SK-N-SH treated with all-trans-retinoic acid at 6 μM for 48 hours (cell line): ENCODE measurements around the gene GNA12.

Experiments
- ATAC-seq: fragments of 200-7000 bp; cut with Tn5 transposase; 3 replicates; pipeline ENCODE4 v1.9.1; 2020; ENCODE audit warnings: mild to moderate bottlenecking, moderate library complexity
- ARNTL ChIP-seq: fragments of 450-650 bp; formaldehyde crosslinking; IDR thresholded peaks from 2 replicates; pipeline ENCODE4 v1.5.0; 2020; ENCODE audit warnings: low read depth, mild to moderate bottlenecking, moderate library complexity, borderline replicate concordance
- BACH2 ChIP-seq: fragments of 250-450 bp; sonication (Bioruptor Pico); IDR thresholded peaks from 2 replicates; pipeline ENCODE4 v1.9.0; 2021; ENCODE audit warnings: mild to moderate bottlenecking, borderline replicate concordance
- CSDC2 ChIP-seq: fragments of 250-450 bp; sonication (Bioruptor Pico); IDR thresholded peaks from 2 replicates; pipeline ENCODE4 v1.5.0; 2020; ENCODE audit warnings: mild to moderate bottlenecking, moderate library complexity
- ESRRG ChIP-seq: fragments of 250-450 bp; sonication (Bioruptor Pico); IDR thresholded peaks from 2 replicates; pipeline ENCODE4 v1.6.1; 2021; ENCODE audit warnings: mild to moderate bottlenecking
- GLIS3 ChIP-seq: fragments of 250-450 bp; sonication (Bioruptor Pico); IDR thresholded peaks from 2 replicates; pipeline ENCODE4 v1.5.0; 2020; ENCODE audit warnings: mild to moderate bottlenecking, moderate library complexity
- ISL1 ChIP-seq: fragments of 250-450 bp; sonication (Bioruptor Pico); IDR thresholded peaks from 2 replicates; pipeline ENCODE4 v2.1.2; 2022; ENCODE audit warnings: mild to moderate bottlenecking, moderate library complexity
- OSR1 ChIP-seq: fragments of 250-450 bp; sonication (Bioruptor Pico); IDR thresholded peaks from 2 replicates; pipeline ENCODE4 v1.8.0; 2022; ENCODE audit warnings: moderate library complexity, mild to moderate bottlenecking, inconsistent platforms
- PPARA ChIP-seq: fragments of 250-450 bp; sonication (Bioruptor Pico); IDR thresholded peaks from 2 replicates; pipeline ENCODE4 v1.5.0; 2020; ENCODE audit warnings: mild to moderate bottlenecking, borderline replicate concordance
- RARB ChIP-seq: fragments of 250-450 bp; sonication (Bioruptor Pico); IDR thresholded peaks from 2 replicates; pipeline ENCODE4 v1.8.0; 2021; ENCODE audit warnings: mild to moderate bottlenecking, moderate library complexity
- SNAI2 ChIP-seq: fragments of 250-450 bp; sonication (Bioruptor Pico); IDR thresholded peaks from 2 replicates; pipeline ENCODE4 v1.5.0; 2020; ENCODE audit warnings: mild to moderate bottlenecking, moderate library complexity
- TCF4 ChIP-seq: fragments of 250-450 bp; sonication (Bioruptor Pico); IDR thresholded peaks from 2 replicates; pipeline ENCODE4 v1.8.0; 2021; ENCODE audit warnings: mild to moderate bottlenecking, moderate library complexity, borderline replicate concordance
- TOX ChIP-seq: fragments of 250-450 bp; sonication (Bioruptor Pico); IDR thresholded peaks from 2 replicates; pipeline ENCODE4 v1.8.0; 2021; ENCODE audit warnings: mild to moderate bottlenecking, moderate library complexity, borderline replicate concordance
- ZC3H10 ChIP-seq: fragments of 250-450 bp; sonication (Bioruptor Pico); IDR thresholded peaks from 2 replicates; pipeline ENCODE4 v1.5.1; 2021; ENCODE audit warnings: mild to moderate bottlenecking, moderate library complexity
- ZFP3 ChIP-seq: fragments of 250-450 bp; sonication (Bioruptor Pico); IDR thresholded peaks from 2 replicates; pipeline ENCODE4 v1.5.0; 2020; ENCODE audit warnings: mild to moderate bottlenecking, moderate library complexity
- ZFP30 ChIP-seq: fragments of 450-650 bp; formaldehyde crosslinking; IDR thresholded peaks from 2 replicates; pipeline ENCODE4 v1.5.0; 2022; ENCODE audit warnings: mild to moderate bottlenecking, moderate library complexity
- ZNF565 ChIP-seq: fragments of 450-650 bp; formaldehyde crosslinking; conservative IDR thresholded peaks from 2 replicates; pipeline ENCODE4 v1.5.0; 2020; ENCODE audit warnings: low read depth, mild to moderate bottlenecking, moderate library complexity
- ZNF70 ChIP-seq: fragments of 450-650 bp; formaldehyde crosslinking; IDR thresholded peaks from 2 replicates; pipeline ENCODE4 v1.5.0; 2020; ENCODE audit warnings: mild to moderate bottlenecking, moderate library complexity
- ZNF8 ChIP-seq: fragments of 450-650 bp; formaldehyde crosslinking; IDR thresholded peaks from 2 replicates; pipeline ENCODE4 v1.5.0; 2020; ENCODE audit warnings: mild to moderate bottlenecking, moderate library complexity
- TF ChIP-seq, protein P1 (sequence below): fragments of 250-450 bp; sonication (Bioruptor Pico); IDR thresholded peaks from 2 replicates; pipeline ENCODE4 v1.5.1; 2021; ENCODE audit warnings: mild to moderate bottlenecking, moderate library complexity
- TF ChIP-seq, protein P2 (sequence below): fragments of 250-450 bp; sonication (Bioruptor Pico); IDR thresholded peaks from 2 replicates; pipeline ENCODE4 v1.5.1; 2020; ENCODE audit warnings: low read depth, mild to moderate bottlenecking, moderate library complexity
- TF ChIP-seq, protein P3 (sequence below): fragments of 250-450 bp; sonication (Bioruptor Pico); IDR thresholded peaks from 2 replicates; pipeline ENCODE4 v1.8.0; 2020; ENCODE audit warnings: mild to moderate bottlenecking, moderate library complexity, borderline replicate concordance
- TF ChIP-seq, protein P4 (sequence below): fragments of 250-450 bp; sonication (Bioruptor Pico); IDR thresholded peaks from 2 replicates; pipeline ENCODE4 v1.8.0; 2021; ENCODE audit warnings: low read depth, mild to moderate bottlenecking, moderate library complexity, borderline replicate concordance

The GNA12 gene

DNA sequence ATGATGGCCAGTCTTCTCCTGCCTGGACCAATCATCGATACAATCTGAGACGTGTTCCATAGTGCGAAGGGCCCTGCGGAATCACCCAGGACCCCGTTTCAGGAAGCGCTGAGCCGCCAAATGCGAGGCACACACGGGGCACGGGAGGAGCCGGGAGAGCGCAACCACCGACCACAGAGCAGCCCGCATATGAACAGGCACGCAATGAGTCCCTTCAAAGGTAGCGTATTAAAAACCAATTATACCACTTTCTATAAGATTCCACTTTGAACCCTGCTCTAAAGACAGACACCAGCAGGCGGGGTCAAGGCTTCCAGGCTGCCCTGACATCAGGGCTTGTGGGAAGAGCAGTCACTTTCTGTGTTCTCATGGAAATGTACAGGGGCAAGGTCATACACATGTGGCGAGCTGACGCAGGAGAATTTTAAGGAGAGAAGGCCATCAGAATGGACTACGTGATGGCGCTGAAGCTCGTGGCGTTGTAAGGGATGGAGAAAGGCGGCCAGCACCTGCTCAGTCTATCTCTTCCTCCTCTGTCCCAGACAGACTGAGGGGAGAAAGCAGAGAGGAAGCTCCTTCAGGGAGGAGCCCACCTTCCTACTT lies 109.9 kb downstream of the GNA12 start:
- no peak for ATAC-seq
- no peak for TF ChIP-seq SNAI2
- no peak for TF ChIP-seq TCF4
- no peak for TF ChIP-seq ZNF8 (CRISPR knock-in tag)
- no peak for TF ChIP-seq TOX (CRISPR knock-in tag)
- no peak for TF ChIP-seq ESRRG (CRISPR knock-in tag)
- no peak for TF ChIP-seq RARB (CRISPR knock-in tag)
- no peak for TF ChIP-seq BACH2 (CRISPR knock-in tag)
- TF ChIP-seq, protein P1, sequence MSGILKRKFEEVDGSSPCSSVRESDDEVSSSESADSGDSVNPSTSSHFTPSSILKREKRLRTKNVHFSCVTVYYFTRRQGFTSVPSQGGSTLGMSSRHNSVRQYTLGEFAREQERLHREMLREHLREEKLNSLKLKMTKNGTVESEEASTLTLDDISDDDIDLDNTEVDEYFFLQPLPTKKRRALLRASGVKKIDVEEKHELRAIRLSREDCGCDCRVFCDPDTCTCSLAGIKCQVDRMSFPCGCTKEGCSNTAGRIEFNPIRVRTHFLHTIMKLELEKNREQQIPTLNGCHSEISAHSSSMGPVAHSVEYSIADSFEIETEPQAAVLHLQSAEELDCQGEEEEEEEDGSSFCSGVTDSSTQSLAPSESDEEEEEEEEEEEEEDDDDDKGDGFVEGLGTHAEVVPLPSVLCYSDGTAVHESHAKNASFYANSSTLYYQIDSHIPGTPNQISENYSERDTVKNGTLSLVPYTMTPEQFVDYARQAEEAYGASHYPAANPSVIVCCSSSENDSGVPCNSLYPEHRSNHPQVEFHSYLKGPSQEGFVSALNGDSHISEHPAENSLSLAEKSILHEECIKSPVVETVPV: no peak
- no peak for TF ChIP-seq ZC3H10 (CRISPR knock-in tag)
- TF ChIP-seq, protein P2, sequence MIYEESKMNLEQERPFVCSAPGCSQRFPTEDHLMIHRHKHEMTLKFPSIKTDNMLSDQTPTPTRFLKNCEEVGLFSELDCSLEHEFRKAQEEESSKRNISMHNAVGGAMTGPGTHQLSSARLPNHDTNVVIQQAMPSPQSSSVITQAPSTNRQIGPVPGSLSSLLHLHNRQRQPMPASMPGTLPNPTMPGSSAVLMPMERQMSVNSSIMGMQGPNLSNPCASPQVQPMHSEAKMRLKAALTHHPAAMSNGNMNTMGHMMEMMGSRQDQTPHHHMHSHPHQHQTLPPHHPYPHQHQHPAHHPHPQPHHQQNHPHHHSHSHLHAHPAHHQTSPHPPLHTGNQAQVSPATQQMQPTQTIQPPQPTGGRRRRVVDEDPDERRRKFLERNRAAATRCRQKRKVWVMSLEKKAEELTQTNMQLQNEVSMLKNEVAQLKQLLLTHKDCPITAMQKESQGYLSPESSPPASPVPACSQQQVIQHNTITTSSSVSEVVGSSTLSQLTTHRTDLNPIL (CRISPR knock-in tag): no peak
- TF ChIP-seq, protein P3, sequence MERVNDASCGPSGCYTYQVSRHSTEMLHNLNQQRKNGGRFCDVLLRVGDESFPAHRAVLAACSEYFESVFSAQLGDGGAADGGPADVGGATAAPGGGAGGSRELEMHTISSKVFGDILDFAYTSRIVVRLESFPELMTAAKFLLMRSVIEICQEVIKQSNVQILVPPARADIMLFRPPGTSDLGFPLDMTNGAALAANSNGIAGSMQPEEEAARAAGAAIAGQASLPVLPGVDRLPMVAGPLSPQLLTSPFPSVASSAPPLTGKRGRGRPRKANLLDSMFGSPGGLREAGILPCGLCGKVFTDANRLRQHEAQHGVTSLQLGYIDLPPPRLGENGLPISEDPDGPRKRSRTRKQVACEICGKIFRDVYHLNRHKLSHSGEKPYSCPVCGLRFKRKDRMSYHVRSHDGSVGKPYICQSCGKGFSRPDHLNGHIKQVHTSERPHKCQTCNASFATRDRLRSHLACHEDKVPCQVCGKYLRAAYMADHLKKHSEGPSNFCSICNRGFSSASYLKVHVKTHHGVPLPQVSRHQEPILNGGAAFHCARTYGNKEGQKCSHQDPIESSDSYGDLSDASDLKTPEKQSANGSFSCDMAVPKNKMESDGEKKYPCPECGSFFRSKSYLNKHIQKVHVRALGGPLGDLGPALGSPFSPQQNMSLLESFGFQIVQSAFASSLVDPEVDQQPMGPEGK (CRISPR knock-in tag): no peak
- TF ChIP-seq ZFP30 (CRISPR knock-in tag): no peak
- no peak for TF ChIP-seq ZFP3
- TF ChIP-seq ARNTL: no peak
- no peak for TF ChIP-seq OSR1 (CRISPR knock-in tag)
- no peak for TF ChIP-seq ISL1 (CRISPR knock-in tag)
- TF ChIP-seq ZNF70 (CRISPR knock-in tag): no peak

DNA sequence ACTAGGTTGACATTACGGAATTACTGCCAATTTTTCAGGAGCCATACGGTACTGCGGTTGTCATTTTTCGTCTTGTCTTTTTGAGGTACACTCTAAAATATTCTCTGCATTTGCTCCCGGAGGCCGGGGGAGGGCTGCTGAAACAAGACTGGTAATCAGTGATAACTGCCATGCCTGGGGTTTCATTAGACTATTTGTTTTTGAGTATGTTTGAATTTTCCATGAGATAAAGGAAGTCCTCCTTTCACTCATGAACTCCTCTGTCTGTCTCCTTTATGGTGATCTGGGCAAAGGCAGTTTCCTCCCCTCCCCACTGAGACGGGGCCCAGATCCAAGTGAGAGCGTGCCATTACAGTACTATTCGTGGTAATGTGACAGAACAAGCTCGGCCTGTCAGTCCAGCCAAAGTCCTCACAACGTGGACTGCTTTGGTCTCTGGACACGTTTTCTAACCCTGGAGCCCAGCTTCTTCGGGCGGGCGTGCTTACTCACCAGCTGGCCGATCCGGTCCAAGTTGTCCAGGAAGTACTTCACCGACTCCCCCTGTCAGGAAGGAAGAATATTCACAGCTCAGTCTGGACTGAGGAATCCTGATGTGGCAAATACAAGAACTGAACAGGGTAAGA lies 111.0 kb downstream of the GNA12 start:
- ATAC-seq: no peak
- TF ChIP-seq PPARA (CRISPR knock-in tag) (no peak), ZNF565 (no peak), CSDC2 (CRISPR knock-in tag) (no peak), BACH2 (CRISPR knock-in tag) (no peak), RARB (CRISPR knock-in tag) (no peak), ZC3H10 (CRISPR knock-in tag) (no peak), ISL1 (CRISPR knock-in tag) (no peak), TCF4 (no peak), ARNTL (no peak), GLIS3 (no peak), TOX (CRISPR knock-in tag) (no peak), ZFP30 (CRISPR knock-in tag) (no peak), ZFP3 (no peak), ZNF8 (CRISPR knock-in tag) (no peak), OSR1 (CRISPR knock-in tag) (no peak)
- TF ChIP-seq, protein P4, sequence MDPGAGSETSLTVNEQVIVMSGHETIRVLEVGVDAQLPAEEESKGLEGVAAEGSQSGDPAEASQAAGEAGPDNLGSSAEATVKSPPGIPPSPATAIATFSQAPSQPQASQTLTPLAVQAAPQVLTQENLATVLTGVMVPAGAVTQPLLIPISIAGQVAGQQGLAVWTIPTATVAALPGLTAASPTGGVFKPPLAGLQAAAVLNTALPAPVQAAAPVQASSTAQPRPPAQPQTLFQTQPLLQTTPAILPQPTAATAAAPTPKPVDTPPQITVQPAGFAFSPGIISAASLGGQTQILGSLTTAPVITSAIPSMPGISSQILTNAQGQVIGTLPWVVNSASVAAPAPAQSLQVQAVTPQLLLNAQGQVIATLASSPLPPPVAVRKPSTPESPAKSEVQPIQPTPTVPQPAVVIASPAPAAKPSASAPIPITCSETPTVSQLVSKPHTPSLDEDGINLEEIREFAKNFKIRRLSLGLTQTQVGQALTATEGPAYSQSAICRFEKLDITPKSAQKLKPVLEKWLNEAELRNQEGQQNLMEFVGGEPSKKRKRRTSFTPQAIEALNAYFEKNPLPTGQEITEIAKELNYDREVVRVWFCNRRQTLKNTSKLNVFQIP: no peak
- TF ChIP-seq, protein P2 (CRISPR knock-in tag): no peak
- TF ChIP-seq, protein P3 (CRISPR knock-in tag): no peak
